Measurements from ENCODE around the gene RIOK1.

DNA sequence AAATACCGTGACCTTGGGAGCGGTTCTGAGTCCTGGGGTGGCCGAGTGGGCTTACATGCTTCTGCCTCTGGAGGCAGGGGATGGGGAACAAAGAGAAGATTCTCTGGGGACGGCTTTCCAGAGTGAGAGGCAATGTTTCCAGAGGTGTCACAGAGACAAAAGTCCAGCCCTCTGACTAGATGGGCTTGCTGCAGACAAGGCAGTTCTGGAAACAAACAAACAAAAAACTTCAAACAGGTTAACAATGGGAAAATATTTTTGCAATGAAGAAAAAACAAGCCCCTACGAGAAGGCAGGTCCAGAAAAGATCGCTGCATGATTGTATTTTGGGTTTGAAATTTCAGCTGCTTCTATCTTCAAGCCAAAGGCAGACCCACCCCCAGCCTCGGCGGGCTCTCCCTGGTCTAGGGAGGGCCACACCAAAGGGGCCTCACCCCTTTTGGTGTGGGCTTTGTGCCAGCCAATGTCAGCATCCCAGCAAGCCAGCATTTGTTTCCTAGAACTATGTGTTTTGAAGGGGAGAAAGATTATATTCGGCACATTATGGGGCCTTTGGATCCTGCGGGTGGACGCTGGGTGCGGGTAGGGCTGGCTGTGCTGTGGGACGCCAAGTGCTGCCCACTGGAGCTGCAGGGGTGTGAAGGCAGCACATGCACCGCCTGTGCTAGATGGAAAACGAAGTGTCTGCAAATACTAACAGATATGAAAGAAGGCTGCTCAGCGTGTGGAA is 42.9 kb downstream of the RIOK1 start:
- TF ChIP-seq, protein P1, sequence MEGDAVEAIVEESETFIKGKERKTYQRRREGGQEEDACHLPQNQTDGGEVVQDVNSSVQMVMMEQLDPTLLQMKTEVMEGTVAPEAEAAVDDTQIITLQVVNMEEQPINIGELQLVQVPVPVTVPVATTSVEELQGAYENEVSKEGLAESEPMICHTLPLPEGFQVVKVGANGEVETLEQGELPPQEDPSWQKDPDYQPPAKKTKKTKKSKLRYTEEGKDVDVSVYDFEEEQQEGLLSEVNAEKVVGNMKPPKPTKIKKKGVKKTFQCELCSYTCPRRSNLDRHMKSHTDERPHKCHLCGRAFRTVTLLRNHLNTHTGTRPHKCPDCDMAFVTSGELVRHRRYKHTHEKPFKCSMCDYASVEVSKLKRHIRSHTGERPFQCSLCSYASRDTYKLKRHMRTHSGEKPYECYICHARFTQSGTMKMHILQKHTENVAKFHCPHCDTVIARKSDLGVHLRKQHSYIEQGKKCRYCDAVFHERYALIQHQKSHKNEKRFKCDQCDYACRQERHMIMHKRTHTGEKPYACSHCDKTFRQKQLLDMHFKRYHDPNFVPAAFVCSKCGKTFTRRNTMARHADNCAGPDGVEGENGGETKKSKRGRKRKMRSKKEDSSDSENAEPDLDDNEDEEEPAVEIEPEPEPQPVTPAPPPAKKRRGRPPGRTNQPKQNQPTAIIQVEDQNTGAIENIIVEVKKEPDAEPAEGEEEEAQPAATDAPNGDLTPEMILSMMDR (IDR thresholded peaks at IDR 0.05; ENCODE audit: low read depth, low read length, poor library complexity, severe bottlenecking), result no peak
- TF ChIP-seq EZH2phosphoT487 (IDR thresholded peaks at IDR 0.05; ENCODE audit: borderline replicate concordance, low read length), result no peak

Data from DOHH2 (cell line).